ENCODE data around the gene SOS1. TPM values are rescaled to one million over a fixed set of nuclear protein-coding genes. Genes with fewer than 3 reads are reported as not detected.

The SOS1 gene
- total and polyA plus RNA-seq, 4 donors = 4.2 to 16.4 (median 7.2) TPM

DNA sequence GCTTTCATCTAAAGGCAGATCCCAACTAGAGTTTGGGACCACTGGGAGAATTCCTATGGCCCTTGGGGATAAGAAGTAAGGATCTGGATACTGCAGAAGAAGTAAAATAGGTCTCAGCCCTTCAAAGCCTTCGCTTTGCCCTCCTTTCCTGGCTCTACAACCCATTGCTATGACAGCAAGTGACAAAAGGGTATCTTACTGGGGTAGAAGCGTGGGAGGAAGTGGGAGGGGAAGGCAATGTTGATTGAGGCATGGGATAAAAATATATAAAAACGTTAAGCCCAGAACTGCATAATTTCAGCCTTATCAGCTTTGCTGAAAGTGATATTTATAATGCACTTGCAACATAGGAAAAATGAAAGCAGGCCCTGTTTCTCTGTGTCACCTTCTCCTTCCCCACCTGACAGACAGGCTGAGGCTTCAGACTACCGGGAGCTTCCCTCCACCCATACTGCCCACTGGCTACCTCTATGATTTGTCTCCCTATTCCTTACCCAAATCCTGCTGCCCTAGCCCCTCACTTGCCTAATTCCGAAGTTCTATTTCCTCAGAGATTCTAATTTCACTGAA, 14.9 kb upstream of the SOS1 start:
- Histone ChIP-seq H3K9me3 (ENCODE audit: control insufficient read depth in 4 of 4, low read length in 3 of 4) (no peaks in the 10 kb centered on the region), H3K4me3 (ENCODE audit: low read depth in 1 of 3, low read length in 3 of 3) (no peak overlapping the region), H3K27me3 (ENCODE audit: control insufficient read depth in 4 of 4, insufficient read depth in 4 of 4, low read length in 3 of 4) (no peaks in the 10 kb centered on the region), H3K4me1 (ENCODE audit: control insufficient read depth in 4 of 4, insufficient read depth in 4 of 4, low read length in 3 of 4) (peaks cover 0 to 3% (median 1%) of the 10 kb centered on the region in 4 donors), H3K9ac (ENCODE audit: low read depth in 1 of 2, low read length in 2 of 2) (no peak overlapping the region), H3K36me3 (ENCODE audit: control insufficient read depth in 4 of 4, insufficient read depth in 3 of 4, low read depth in 1 of 4, low read length in 3 of 4) (no peaks in the 10 kb centered on the region), H3K27ac (ENCODE audit: low read depth in 1 of 2, low read length in 2 of 2) (no peak overlapping the region)
- TF ChIP-seq, protein P1, sequence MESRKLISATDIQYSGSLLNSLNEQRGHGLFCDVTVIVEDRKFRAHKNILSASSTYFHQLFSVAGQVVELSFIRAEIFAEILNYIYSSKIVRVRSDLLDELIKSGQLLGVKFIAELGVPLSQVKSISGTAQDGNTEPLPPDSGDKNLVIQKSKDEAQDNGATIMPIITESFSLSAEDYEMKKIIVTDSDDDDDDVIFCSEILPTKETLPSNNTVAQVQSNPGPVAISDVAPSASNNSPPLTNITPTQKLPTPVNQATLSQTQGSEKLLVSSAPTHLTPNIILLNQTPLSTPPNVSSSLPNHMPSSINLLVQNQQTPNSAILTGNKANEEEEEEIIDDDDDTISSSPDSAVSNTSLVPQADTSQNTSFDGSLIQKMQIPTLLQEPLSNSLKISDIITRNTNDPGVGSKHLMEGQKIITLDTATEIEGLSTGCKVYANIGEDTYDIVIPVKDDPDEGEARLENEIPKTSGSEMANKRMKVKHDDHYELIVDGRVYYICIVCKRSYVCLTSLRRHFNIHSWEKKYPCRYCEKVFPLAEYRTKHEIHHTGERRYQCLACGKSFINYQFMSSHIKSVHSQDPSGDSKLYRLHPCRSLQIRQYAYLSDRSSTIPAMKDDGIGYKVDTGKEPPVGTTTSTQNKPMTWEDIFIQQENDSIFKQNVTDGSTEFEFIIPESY (IDR thresholded peaks at IDR 0.05) = no peak
- TF ChIP-seq HNF4A (conservative IDR thresholded peaks at IDR 0.05) = no peak
- TF ChIP-seq JUND (IDR thresholded peaks at IDR 0.05) = no peak
- TF ChIP-seq TAF1 (conservative IDR thresholded peaks at IDR 0.05) = no peak
- TF ChIP-seq EGR1 (IDR thresholded peaks at IDR 0.05; ENCODE audit: low read depth in 2 of 2) = no peak
- no peak for TF ChIP-seq NR2F2 (IDR thresholded peaks at IDR 0.05)
- no peak for DNase-seq (ENCODE audit: low spot score)
- 77% methylated on average over 5 of the region's 5 CpGs for WGBS

DNA sequence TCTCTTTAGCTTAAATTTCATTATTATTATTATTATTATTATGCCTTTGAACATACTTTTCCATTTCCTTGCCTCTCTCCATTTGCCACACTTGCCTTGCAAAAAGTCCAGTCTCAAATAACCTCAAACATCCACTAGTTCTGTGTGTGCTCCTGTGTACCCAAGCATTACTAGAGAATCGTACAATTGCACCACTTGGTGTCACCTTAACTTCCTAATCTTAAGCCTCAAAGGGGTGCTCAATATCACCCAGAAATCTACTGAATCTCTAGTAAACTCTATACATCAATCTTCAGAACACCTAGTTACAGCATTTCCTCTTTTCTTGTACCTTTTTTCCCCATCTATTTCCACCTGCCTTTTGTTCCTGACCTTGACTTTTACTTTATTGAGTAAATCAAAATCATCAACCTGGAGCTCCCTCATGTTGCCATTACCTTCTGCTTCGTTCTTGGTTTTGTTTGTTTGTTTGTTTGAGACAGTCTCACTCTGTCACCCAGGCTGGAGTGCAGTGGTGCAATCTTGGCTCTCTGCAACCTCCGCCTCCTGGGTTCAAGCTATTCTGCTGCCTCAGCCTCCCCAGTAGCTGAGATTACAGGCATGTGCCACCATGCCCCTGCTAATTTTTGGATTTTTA, 12.5 kb upstream of the SOS1 start:
- Histone ChIP-seq H3K27me3 (ENCODE audit: control insufficient read depth in 4 of 4, insufficient read depth in 4 of 4, low read length in 3 of 4) (no peaks in the 10 kb centered on the region), H3K4me1 (ENCODE audit: control insufficient read depth in 4 of 4, insufficient read depth in 4 of 4, low read length in 3 of 4) (peaks cover 0 to 2% (median 0%) of the 10 kb centered on the region in 4 donors), H3K27ac (ENCODE audit: low read depth in 1 of 2, low read length in 2 of 2) (no peak overlapping the region), H3K9me3 (ENCODE audit: control insufficient read depth in 4 of 4, low read length in 3 of 4) (no peaks in the 10 kb centered on the region), H3K4me3 (ENCODE audit: low read depth in 1 of 3, low read length in 3 of 3) (no peak overlapping the region), H3K9ac (ENCODE audit: low read depth in 1 of 2, low read length in 2 of 2) (no peak overlapping the region), H3K36me3 (ENCODE audit: control insufficient read depth in 4 of 4, insufficient read depth in 3 of 4, low read depth in 1 of 4, low read length in 3 of 4) (no peaks in the 10 kb centered on the region)
- no peak for DNase-seq (ENCODE audit: low spot score)
- TF ChIP-seq, protein P1 (IDR thresholded peaks at IDR 0.05) = no peak
- TF ChIP-seq TAF1 (conservative IDR thresholded peaks at IDR 0.05) (no peak), NR2F2 (IDR thresholded peaks at IDR 0.05) (no peak), RXRA (IDR thresholded peaks at IDR 0.05) (no peak), HNF4A (conservative IDR thresholded peaks at IDR 0.05) (no peak), FOXA1 (IDR thresholded peaks at IDR 0.05) (no peak), HNF4G (IDR thresholded peaks at IDR 0.05) (no peak), RAD21 (IDR thresholded peaks at IDR 0.05) (no peak), SP1 (IDR thresholded peaks at IDR 0.05) (no peak), FOXA2 (IDR thresholded peaks at IDR 0.05) (no peak)
- TF ChIP-seq, protein P2, sequence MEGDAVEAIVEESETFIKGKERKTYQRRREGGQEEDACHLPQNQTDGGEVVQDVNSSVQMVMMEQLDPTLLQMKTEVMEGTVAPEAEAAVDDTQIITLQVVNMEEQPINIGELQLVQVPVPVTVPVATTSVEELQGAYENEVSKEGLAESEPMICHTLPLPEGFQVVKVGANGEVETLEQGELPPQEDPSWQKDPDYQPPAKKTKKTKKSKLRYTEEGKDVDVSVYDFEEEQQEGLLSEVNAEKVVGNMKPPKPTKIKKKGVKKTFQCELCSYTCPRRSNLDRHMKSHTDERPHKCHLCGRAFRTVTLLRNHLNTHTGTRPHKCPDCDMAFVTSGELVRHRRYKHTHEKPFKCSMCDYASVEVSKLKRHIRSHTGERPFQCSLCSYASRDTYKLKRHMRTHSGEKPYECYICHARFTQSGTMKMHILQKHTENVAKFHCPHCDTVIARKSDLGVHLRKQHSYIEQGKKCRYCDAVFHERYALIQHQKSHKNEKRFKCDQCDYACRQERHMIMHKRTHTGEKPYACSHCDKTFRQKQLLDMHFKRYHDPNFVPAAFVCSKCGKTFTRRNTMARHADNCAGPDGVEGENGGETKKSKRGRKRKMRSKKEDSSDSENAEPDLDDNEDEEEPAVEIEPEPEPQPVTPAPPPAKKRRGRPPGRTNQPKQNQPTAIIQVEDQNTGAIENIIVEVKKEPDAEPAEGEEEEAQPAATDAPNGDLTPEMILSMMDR (IDR thresholded peaks at IDR 0.05; ENCODE audit: low read depth, low read length, missing input control) = no peak
- TF ChIP-seq, protein P3, sequence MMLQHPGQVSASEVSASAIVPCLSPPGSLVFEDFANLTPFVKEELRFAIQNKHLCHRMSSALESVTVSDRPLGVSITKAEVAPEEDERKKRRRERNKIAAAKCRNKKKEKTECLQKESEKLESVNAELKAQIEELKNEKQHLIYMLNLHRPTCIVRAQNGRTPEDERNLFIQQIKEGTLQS (IDR thresholded peaks at IDR 0.05) = no peak
- TF ChIP-seq, protein P4, sequence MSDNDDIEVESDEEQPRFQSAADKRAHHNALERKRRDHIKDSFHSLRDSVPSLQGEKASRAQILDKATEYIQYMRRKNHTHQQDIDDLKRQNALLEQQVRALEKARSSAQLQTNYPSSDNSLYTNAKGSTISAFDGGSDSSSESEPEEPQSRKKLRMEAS (IDR thresholded peaks at IDR 0.05) = no peak
- whole genome bisulfite sequencing = 85% methylated on average over 3 of the region's 3 CpGs
